K562 (cell line): Measurements from ENCODE around the gene BAD. TPM values are rescaled to one million over a fixed set of nuclear protein-coding genes. Genes with fewer than 3 reads are reported as not detected.

ENCODE experiments used
- ATAC-seq: fragments of 200-7000 bp; cut with Tn5 transposase; 3 replicates; pipeline ENCODE4 v1.9.1; 2020; ENCODE audit warnings: moderate library complexity
- BruUV-seq: library from RNA; stranded (reverse); fragments of 400-500 nt; replicated peaks from 2 replicates; lab custom pipeline; 2021; lab: Mats Ljungman, UMichigan
- CTCF ChIA-PET: fragments of 300-600 bp; formaldehyde crosslinking; extraction: SDS; loops from one replicate; lab custom pipeline; 2021; ENCODE audit warnings: low intra/inter-chr PET ratio; lab: Yijun Ruan, JAX
- POLR2A ChIA-PET: fragments of 300-600, 350-650 bp; sonication (Branson Sonifier 250); formaldehyde crosslinking; extraction: SDS; loops from one replicate; lab custom pipeline; 2021; ENCODE audit warnings: antibody characterized with exemption, inconsistent platforms; lab: Yijun Ruan, JAX
- DNase-seq, 4 experiments: peaks; one replicate each; pipeline versions ENCODE4 v3.0.0 to v3.0.0-alpha.2; 2011 to 2018; ENCODE audit warnings: low spot score in 3 of 4, mixed read lengths in 3 of 4; ENCODE audit errors: extremely low read depth in 1 of 4
- FAIRE-seq: peaks from 2 replicates; lab custom pipeline; 2011; peaks lifted over from hg19 to GRCh38; lab: Jason Lieb, UNC
- H2AFZ ChIP-seq: 2 replicates; pipeline ENCODE4 v1.6.0; 2011; ENCODE audit warnings: low read depth, low read length, control low read depth, inconsistent platforms
- H3K27ac ChIP-seq: fragments of 200-600 bp; 3 replicates; pipeline ENCODE4 v1.8.0; 2011; ENCODE audit warnings: low read depth, mild to moderate bottlenecking, control low read depth, inconsistent platforms, low read length, moderate library complexity, mixed read lengths; ENCODE audit errors: extremely low read depth
- H3K27me3 ChIP-seq, 2 experiments: fragments of 300-600 bp in 1 of 2; 2 replicates in 1 of 2; 3 replicates in 1 of 2; pipeline versions ENCODE4 v1.6.0 to v1.8.0; 2011; ENCODE audit warnings: inconsistent platforms in 2 of 2, low read length in 2 of 2, mild to moderate bottlenecking in 1 of 2, mixed read lengths in 1 of 2, moderate library complexity in 1 of 2; ENCODE audit not compliant: control insufficient read depth in 2 of 2, insufficient read depth in 2 of 2
- H3K36me3 ChIP-seq: fragments of 300-600 bp; 3 replicates; pipeline ENCODE4 v1.8.0; 2011; ENCODE audit warnings: mild to moderate bottlenecking, low read length, inconsistent platforms; ENCODE audit not compliant: control insufficient read depth, insufficient read depth
- H3K4me1 ChIP-seq, 2 experiments: fragments of 200-600 bp in 1 of 2; replicated peaks in 1 of 2; 2 replicates in 1 of 2; 3 replicates in 1 of 2; pipeline versions ENCODE4 v1.5.1 to v1.8.0; 2011; ENCODE audit warnings: inconsistent platforms in 2 of 2, low read length in 2 of 2, mild to moderate bottlenecking in 1 of 2, mixed read lengths in 1 of 2, moderate library complexity in 1 of 2; ENCODE audit not compliant: control insufficient read depth in 2 of 2, insufficient read depth in 2 of 2
- H3K4me2 ChIP-seq: 2 replicates; pipeline ENCODE4 v1.6.1; 2011; ENCODE audit warnings: low read length, control low read depth, inconsistent platforms, mixed read lengths; ENCODE audit not compliant: insufficient read depth
- H3K4me3 ChIP-seq: fragments of 200-600 bp; sonication (generic), shearing (Covaris generic); 2 replicates; pipeline ENCODE4 v1.5.1; 2016; ENCODE audit warnings: control low read depth, inconsistent platforms
- H3K79me2 ChIP-seq: fragments of 200-600 bp; 3 replicates; pipeline ENCODE4 v1.8.0; 2011; ENCODE audit warnings: low read length, inconsistent platforms; ENCODE audit not compliant: control insufficient read depth, insufficient read depth
- H3K9ac ChIP-seq, 2 experiments: 2 replicates each; pipeline versions ENCODE4 v1.6.0 to v1.6.1; 2011; ENCODE audit warnings: low read depth in 2 of 2, low read length in 2 of 2, control low read depth in 1 of 2, inconsistent platforms in 1 of 2, mild to moderate bottlenecking in 1 of 2, mixed read lengths in 1 of 2; ENCODE audit not compliant: insufficient read depth in 1 of 2
- H3K9me1 ChIP-seq: one replicate; pipeline ENCODE4 v1.6.0; 2011; ENCODE audit warnings: inconsistent platforms, mild to moderate bottlenecking, low read length, moderate library complexity; ENCODE audit not compliant: control insufficient read depth, insufficient read depth
- H3K9me3 ChIP-seq: replicated peaks from 2 replicates; pipeline ENCODE4 v1.5.1; 2011; ENCODE audit warnings: low read depth, low read length, inconsistent platforms; ENCODE audit not compliant: control insufficient read depth, insufficient read depth
- H4K20me1 ChIP-seq: replicated peaks from 2 replicates; pipeline ENCODE4 v1.6.1; 2011; ENCODE audit warnings: low read length, inconsistent platforms, mixed read lengths; ENCODE audit not compliant: control insufficient read depth, insufficient read depth
- AFF4 ChIP-seq: sonication (generic); formaldehyde crosslinking; IDR thresholded peaks from 2 replicates; pipeline ENCODE4 v1.8.0; 2023; ENCODE audit warnings: mild to moderate bottlenecking, missing genetic modification reagents
- CBFB ChIP-seq: sonication (generic); formaldehyde crosslinking; IDR thresholded peaks from 2 replicates; pipeline ENCODE4 v1.4.0; 2020; ENCODE audit warnings: mild to moderate bottlenecking, missing genetic modification reagents
- CCNT2 ChIP-seq: IDR thresholded peaks from 2 replicates; pipeline ENCODE4 v1.6.1; 2011; ENCODE audit warnings: borderline replicate concordance, low read depth, mild to moderate bottlenecking, moderate library complexity, mixed read lengths, low read length; ENCODE audit not compliant: insufficient read length; ENCODE audit errors: extremely low read depth
- CTBP1 ChIP-seq: fragments of 450-650 bp; IDR thresholded peaks from 2 replicates; pipeline ENCODE4 v1.6.1; 2016; ENCODE audit warnings: borderline replicate concordance
- CTCF ChIP-seq, 3 experiments: IDR thresholded peaks in 2 of 3; conservative IDR thresholded peaks in 1 of 3; 2 replicates each; pipeline ENCODE4 v1.5.1; 2011 to 2012; ENCODE audit warnings: low read length in 3 of 3, mild to moderate bottlenecking in 3 of 3, control low read depth in 2 of 3, improper control_type of control experiment in 1 of 3, inconsistent platforms in 1 of 3, low read depth in 1 of 3, mixed read lengths in 1 of 3, moderate library complexity in 1 of 3; ENCODE audit not compliant: insufficient read depth in 2 of 3
- GABPB1 ChIP-seq: sonication (generic); formaldehyde crosslinking; IDR thresholded peaks from 2 replicates; pipeline ENCODE4 v1.8.0; 2022; ENCODE audit warnings: mild to moderate bottlenecking, missing genetic modification reagents
- HNRNPLL ChIP-seq: fragments of 200-400 bp; formaldehyde crosslinking; IDR thresholded peaks from 2 replicates; pipeline ENCODE4 v1.6.1; 2017; ENCODE audit warnings: low read length, low read depth, mild to moderate bottlenecking; ENCODE audit not compliant: poor library complexity, severe bottlenecking
- MAZ ChIP-seq, 2 experiments: fragments of 450-650 bp in 1 of 2; sonication (generic) in 1 of 2; formaldehyde crosslinking; IDR thresholded peaks in 1 of 2; conservative IDR thresholded peaks in 1 of 2; 2 replicates each; pipeline versions ENCODE4 v1.4.0 to v1.5.0; 2020; ENCODE audit warnings: mild to moderate bottlenecking in 1 of 2, missing genetic modification reagents in 1 of 2
- NFATC3 ChIP-seq: fragments of 450-650 bp; IDR thresholded peaks from 2 replicates; pipeline ENCODE4 v1.6.1; 2017; ENCODE audit warnings: mild to moderate bottlenecking
- POLR2AphosphoS2 ChIP-seq: IDR thresholded peaks from 2 replicates; pipeline ENCODE4 v1.6.1; 2012; ENCODE audit warnings: low read length, improper control_type of control experiment
- POLR2G ChIP-seq: fragments of 200-400 bp; formaldehyde crosslinking; IDR thresholded peaks from 2 replicates; pipeline ENCODE4 v1.6.1; 2017; ENCODE audit warnings: low read depth, mild to moderate bottlenecking, antibody characterized with exemption, low read length, moderate library complexity
- RBM22 ChIP-seq: fragments of 200-400 bp; formaldehyde crosslinking; IDR thresholded peaks from 2 replicates; pipeline ENCODE4 v1.6.1; 2018; ENCODE audit warnings: low read length, low read depth; ENCODE audit not compliant: poor library complexity, severe bottlenecking
- SNRNP70 ChIP-seq: fragments of 200-400 bp; formaldehyde crosslinking; optimal IDR thresholded peaks from 2 replicates; pipeline ENCODE3; 2017; ENCODE audit warnings: low read depth, low read length
- SPI1 ChIP-seq: IDR thresholded peaks from 2 replicates; pipeline ENCODE4 v1.6.1; 2011; ENCODE audit warnings: low read depth, low read length, control low read depth, borderline replicate concordance
- TEAD2 ChIP-seq: fragments of 450-650 bp; IDR thresholded peaks from 2 replicates; pipeline ENCODE4 v1.6.1; 2016; ENCODE audit warnings: missing genetic modification characterization, control low read depth, missing compliant biosample characterization
- WGBS: fragments of 100-300 bp; shearing (Covaris generic); methylation state at CpG from one replicate; pipeline ENCODE4 v1.1.6; 2016; ENCODE audit warnings: low coverage, mixed read lengths; ENCODE audit not compliant: insufficient coverage; ENCODE audit errors: missing lambda C conversion rate; 5-methylcytosine and 5-hydroxymethylcytosine counted together
- in situ Hi-C: fragments of 300-500 bp; cut with MboI; formaldehyde crosslinking; loops from 4 replicates; pipeline ENCODE4 v1.15.0; 2018; ENCODE audit warnings: inconsistent platforms, mixed read lengths
- intact Hi-C: fragments of 100-400 bp; cut with micrococcal nuclease; formaldehyde crosslinking; loops from 2 replicates; pipeline ENCODE4 v1.14.2; 2022
- polyA plus RNA-seq, 8 experiments: library from polyadenylated mRNA; depleted of rRNA in 4 of 8; stranded (reverse) in 5 of 8; unstranded in 3 of 8; fragments of >200 nt; fragmentation: Nextera tagmentation in 2 of 8; fragmentation: Illumina TruSeq in 1 of 8; extraction: Ambion mirVana in 2 of 8; extraction: Trizol in 1 of 8; gene quantifications; 2 replicates each; pipeline versions ENCODE4 v1.2.1 to v1.2.3, GENCODE V29; 2011 to 2014; ENCODE audit warnings: inconsistent platforms in 1 of 8, missing spikeins in 1 of 8
- total RNA-seq, 7 experiments: library from RNA; depleted of rRNA in 6 of 7; stranded (reverse); fragments of >200 nt in 6 of 7; fragmentation: Illumina TruSeq in 2 of 7; extraction: Trizol in 2 of 7; gene quantifications; 2 replicates each; pipeline versions ENCODE4 v1.2.1 to v1.2.3, GENCODE V29; 2011 to 2021; ENCODE audit warnings: low replicate concordance in 1 of 7

Gene BAD
- total and polyA plus RNA-seq, 9 of the 15 experiments (the other 6 are each of a cell fraction or from before 2014, with no cell fraction given): 0.61 to 45.6 (median 11.8) TPM

- in situ Hi-C loops: no loop called here
- peak; percentile 15 for FAIRE-seq
- POLR2A ChIA-PET: interaction anchor here (0.8 to 6.3 kb wide), 4 partner anchors 10 to 17 kb away, joined by 3 to 77 read pairs (median 8); partner anchors contain the start of gene FERMT3
- peak in 2 of 4 experiments; percentile 27 to 46 for DNase-seq
- TF ChIP-seq SNRNP70 (peak; percentile 79), POLR2G (peak; percentile 70), AFF4 (no peak), GABPB1 (CRISPR knock-in tag) (0 out of 2 replicates have a peak, but pooled peaks have one; percentile 10), SPI1 (peak; percentile 74), TEAD2 (tag) (no peak), MAZ (CRISPR knock-in tag; conservative IDR thresholded peaks at IDR 0.05 in 1 of 2, IDR thresholded peaks at IDR 0.05 in 1 of 2) (0 out of 4 replicates have a peak, but pooled peaks of 1 of the 2 experiments have one; percentile 15), CCNT2 (peak; percentile 19), RBM22 (peak; percentile 53), NFATC3 (no peak), CBFB (CRISPR knock-in tag) (0 out of 2 replicates have a peak, but pooled peaks have one; percentile 8), HNRNPLL (peak; percentile 9), CTBP1 (no peak), CTCF (IDR thresholded peaks at IDR 0.05 in 2 of 3, conservative IDR thresholded peaks at IDR 0.05 in 1 of 3; ENCODE audit: insufficient read depth in 2 of 3, low read depth in 1 of 3, low read length in 3 of 3) (0 out of 6 replicates have a peak, but pooled peaks of 1 of the 3 experiments have one; percentile 3), POLR2AphosphoS2 (peak; percentile 58; the same call in 1 of the 2 replicates)
- Histone ChIP-seq H3K9me1 (peaks cover 5% of the 10 kb centered on the region), H3K27me3 (no peaks in the 10 kb centered on the region), H3K79me2 (peaks cover 34% of the 10 kb centered on the region), H3K9me3 (no peaks in the 10 kb centered on the region), H3K36me3 (peaks cover 52% of the 10 kb centered on the region; the same call in 2 of the 3 replicates), H3K4me3 (peak overlapping the region; percentile 64), H4K20me1 (no peaks in the 10 kb centered on the region), H3K4me1 (peaks cover 8 to 69% of the 10 kb centered on the region in 2 experiments; a peak in 4 of 5 replicates), H3K27ac (peak overlapping the region; percentile 93), H3K9ac (peak overlapping the region; percentile 79 to 99), H3K4me2 (peak overlapping the region; percentile 83), H2AFZ (0 out of 2 replicates have a peak overlapping the region, but pooled peaks have one; percentile 93)
- ATAC-seq: peak; percentile 13
- WGBS: 53% methylated on average over 20 of the region's 22 CpGs
- no TSS peak for BruUV-seq
- intact Hi-C loops: no loop called here
- CTCF ChIA-PET: no interaction called here
These were observed 59.4 kb downstream of the BAD start for GRCh38 chr11:64224891-64225607.
